ENCODE data around the gene PBXIP1. TPM values are rescaled to one million over a fixed set of nuclear protein-coding genes. Genes with fewer than 3 reads are reported as not detected.
A peak's percentile ranks its signal among the peaks of the same experiment; 100 is the strongest.

The PBXIP1 gene
- total and polyA plus RNA-seq, 4 donors = 3.8 to 42.8 (median 20.5) TPM

GRCh38 chr1:155000726-155001424, 45.0 kb upstream of the PBXIP1 start (continued):
- TF ChIP-seq REST (IDR thresholded peaks at IDR 0.05) (peak; percentile 61), RAD21 (IDR thresholded peaks at IDR 0.05) (peak in 1 of 2 donors; percentile 13), MAX (IDR thresholded peaks at IDR 0.05) (peak; percentile 36), YY1 (IDR thresholded peaks at IDR 0.05) (peak; percentile 71)

GRCh38 chr1:155000411-155000725, 44.5 kb upstream of the PBXIP1 start:
- 0% methylated on average over 13 of the region's 13 CpGs for WGBS
- no peak for TF ChIP-seq TAF1 (conservative IDR thresholded peaks at IDR 0.05)
- TF ChIP-seq FOXA1 (IDR thresholded peaks at IDR 0.05) = no peak

GRCh38 chr1:154999571-155000410, 43.9 kb upstream of the PBXIP1 start:
- no peak for DNase-seq (ENCODE audit: low spot score)
- 4% methylated on average over 50 of the region's 50 CpGs for WGBS

More at GRCh38 chr1:155000411-155000725, 44.5 kb upstream of the PBXIP1 start:
- Histone ChIP-seq H3K4me3 (ENCODE audit: low read depth in 1 of 3, low read length in 3 of 3) (peak overlapping the region; percentile 59 to 73 (median 73)), H3K9ac (ENCODE audit: low read depth in 1 of 2, low read length in 2 of 2) (peak overlapping the region in 1 of 2 donors; percentile 54), H3K27me3 (ENCODE audit: control insufficient read depth in 4 of 4, insufficient read depth in 4 of 4, low read length in 3 of 4) (no peaks in the 10 kb centered on the region), H3K9me3 (ENCODE audit: control insufficient read depth in 4 of 4, low read length in 3 of 4) (no peaks in the 10 kb centered on the region), H3K36me3 (ENCODE audit: control insufficient read depth in 4 of 4, insufficient read depth in 3 of 4, low read depth in 1 of 4, low read length in 3 of 4) (no peaks in the 10 kb centered on the region), H3K27ac (ENCODE audit: low read depth in 1 of 2, low read length in 2 of 2) (peak overlapping the region; percentile 96 to 97), H3K4me1 (ENCODE audit: control insufficient read depth in 4 of 4, insufficient read depth in 4 of 4, low read length in 3 of 4) (peaks cover 7 to 41% (median 32%) of the 10 kb centered on the region in 4 donors)
- no peak for DNase-seq (ENCODE audit: low spot score)

More at GRCh38 chr1:154999571-155000410, 43.9 kb upstream of the PBXIP1 start:
- no peaks in the 10 kb centered on the region for H3K9me3 ChIP-seq (ENCODE audit: control insufficient read depth in 4 of 4, low read length in 3 of 4)
- peaks cover 4 to 36% (median 28%) of the 10 kb centered on the region in 4 donors for H3K4me1 ChIP-seq (ENCODE audit: control insufficient read depth in 4 of 4, insufficient read depth in 4 of 4, low read length in 3 of 4)
- peak overlapping the region; percentile 59 to 73 (median 73) for H3K4me3 ChIP-seq (ENCODE audit: low read depth in 1 of 3, low read length in 3 of 3)
- H3K27ac ChIP-seq (ENCODE audit: low read depth in 1 of 2, low read length in 2 of 2) = peak overlapping the region; percentile 96 to 97
- peak; percentile 38 for TF ChIP-seq REST (IDR thresholded peaks at IDR 0.05)
- peak; percentile 3 for TF ChIP-seq CTCF (IDR thresholded peaks at IDR 0.05; ENCODE audit: low read depth, low read length, missing input control)
- no peak for TF ChIP-seq JUND (IDR thresholded peaks at IDR 0.05)
- no peaks in the 10 kb centered on the region for H3K36me3 ChIP-seq (ENCODE audit: control insufficient read depth in 4 of 4, insufficient read depth in 3 of 4, low read depth in 1 of 4, low read length in 3 of 4)
- peak overlapping the region in 1 of 2 donors; percentile 54 for H3K9ac ChIP-seq (ENCODE audit: low read depth in 1 of 2, low read length in 2 of 2)
- no peaks in the 10 kb centered on the region for H3K27me3 ChIP-seq (ENCODE audit: control insufficient read depth in 4 of 4, insufficient read depth in 4 of 4, low read length in 3 of 4)

Data from liver (tissue), 9 donors.